HepG2 (cell line): ENCODE results near the gene PLIN5. TPM values are rescaled to one million over a fixed set of nuclear protein-coding genes. Genes with fewer than 3 reads are reported as not detected.
A peak's percentile ranks its signal among the peaks of the same experiment; 100 is the strongest.

Source experiments
- ARNT ChIP-seq: fragments of 450-650 bp; IDR thresholded peaks from 2 replicates; pipeline ENCODE4 v1.6.1; 2017
- ESRRA ChIP-seq: sonication (generic); formaldehyde crosslinking; IDR thresholded peaks from 2 replicates; pipeline ENCODE4 v1.5.1; 2020; ENCODE audit warnings: mild to moderate bottlenecking, low read depth, missing genetic modification reagents
- MBNL3 ChIP-seq: fragments of 250-450 bp; sonication (Bioruptor Pico); conservative IDR thresholded peaks from 2 replicates; pipeline ENCODE4 v1.8.0; 2022; ENCODE audit warnings: mild to moderate bottlenecking, inconsistent platforms
- MYC ChIP-seq: sonication (generic); formaldehyde crosslinking; IDR thresholded peaks from 2 replicates; pipeline ENCODE4 v1.9.0; 2021; ENCODE audit warnings: missing genetic modification reagents, borderline replicate concordance
- NBN ChIP-seq: fragments of 450-650 bp; conservative IDR thresholded peaks from 2 replicates; pipeline ENCODE4 v1.6.1; 2017
- NFE2L1 ChIP-seq: sonication (generic); formaldehyde crosslinking; IDR thresholded peaks from 2 replicates; pipeline ENCODE4 v1.4.0; 2020; ENCODE audit warnings: missing genetic modification reagents, mild to moderate bottlenecking, borderline replicate concordance
- RFXAP ChIP-seq: sonication (generic); formaldehyde crosslinking; IDR thresholded peaks from 2 replicates; pipeline ENCODE4 v1.4.0; 2020; ENCODE audit warnings: missing genetic modification reagents, borderline replicate concordance
- SALL1 ChIP-seq: sonication (generic); formaldehyde crosslinking; IDR thresholded peaks from 2 replicates; pipeline ENCODE4 v1.8.0; 2022; ENCODE audit warnings: mild to moderate bottlenecking, missing genetic modification reagents
- SATB2 ChIP-seq: sonication (generic); formaldehyde crosslinking; IDR thresholded peaks from 2 replicates; pipeline ENCODE4 v1.5.0; 2020; ENCODE audit warnings: missing genetic modification reagents
- SMAD3 ChIP-seq: sonication (generic); formaldehyde crosslinking; IDR thresholded peaks from 2 replicates; pipeline ENCODE4 v1.4.0; 2020; ENCODE audit warnings: missing genetic modification reagents
- SMARCE1 ChIP-seq: fragments of 450-650 bp; IDR thresholded peaks from 2 replicates; pipeline ENCODE4 v1.6.1; 2017; ENCODE audit warnings: borderline replicate concordance
- SRSF4 ChIP-seq: fragments of 200-400 bp; formaldehyde crosslinking; IDR thresholded peaks from one replicate; pipeline ENCODE4 v1.6.1; 2018; ENCODE audit warnings: mild to moderate bottlenecking, low read depth, low read length, moderate library complexity; ENCODE audit not compliant: poor library complexity, severe bottlenecking
- TCF12 ChIP-seq, 2 experiments: fragments of 450-650 bp in 1 of 2; sonication (generic) in 1 of 2; formaldehyde crosslinking in 1 of 2; IDR thresholded peaks; 2 replicates each; pipeline versions ENCODE4 v1.6.1 to v1.8.0; 2017 to 2022; ENCODE audit warnings: antibody characterized with exemption in 1 of 2, mild to moderate bottlenecking in 1 of 2, missing genetic modification reagents in 1 of 2, moderate library complexity in 1 of 2
- ZFP36 ChIP-seq: fragments of 150-350 bp; IDR thresholded peaks from 2 replicates; pipeline ENCODE4 v1.6.1; 2018; ENCODE audit warnings: borderline replicate concordance, low read length, low read depth; ENCODE audit not compliant: partially characterized antibody
- ZNF232 ChIP-seq: sonication (generic); formaldehyde crosslinking; IDR thresholded peaks from 2 replicates; pipeline ENCODE4 v1.4.0; 2020; ENCODE audit warnings: missing genetic modification reagents, borderline replicate concordance
- ZNF569 ChIP-seq: sonication (generic); formaldehyde crosslinking; IDR thresholded peaks from 2 replicates; pipeline ENCODE4 v1.5.0; 2020; ENCODE audit warnings: mild to moderate bottlenecking, missing genetic modification reagents, moderate library complexity, borderline replicate concordance
- ZNF674 ChIP-seq: sonication (generic); formaldehyde crosslinking; IDR thresholded peaks from 2 replicates; pipeline ENCODE4 v1.5.0; 2020; ENCODE audit warnings: low read depth, mild to moderate bottlenecking, missing genetic modification reagents
- ZNF883 ChIP-seq: sonication (generic); formaldehyde crosslinking; IDR thresholded peaks from 2 replicates; pipeline ENCODE4 v1.5.1; 2020; ENCODE audit warnings: mild to moderate bottlenecking, missing genetic modification reagents; ENCODE audit errors: not compliant biosample characterization
- polyA plus RNA-seq, 8 experiments: library from polyadenylated mRNA; depleted of rRNA in 3 of 8; stranded (reverse) in 7 of 8; unstranded in 1 of 8; fragments of >200 nt; fragmentation: Illumina TruSeq in 4 of 8; extraction: Trizol in 4 of 8; gene quantifications; 2 replicates each; pipeline versions ENCODE4 v1.2.1 to v1.2.3, GENCODE V29; 2011 to 2016; ENCODE audit warnings: low read depth in 4 of 8, missing spikeins in 1 of 8, mixed read lengths in 1 of 8; ENCODE audit not compliant: insufficient read depth in 1 of 8
- total RNA-seq, 5 experiments: library from RNA; depleted of rRNA; stranded (reverse); fragments of >200 nt; fragmentation: Illumina TruSeq; extraction: Trizol; gene quantifications; 2 replicates each; pipeline ENCODE4 v1.2.3, GENCODE V29; 2016; ENCODE audit warnings: low read depth in 1 of 5
- TF ChIP-seq, protein P1 (sequence below), 2 experiments: sonication (generic) in 1 of 2; formaldehyde crosslinking in 1 of 2; IDR thresholded peaks; 2 replicates each; pipeline versions ENCODE4 v1.4.0 to v1.6.1; 2018 to 2020; ENCODE audit warnings: missing genetic modification reagents in 2 of 2, borderline replicate concordance in 1 of 2, low read depth in 1 of 2, mild to moderate bottlenecking in 1 of 2, missing biosample characterization in 1 of 2
- TF ChIP-seq, protein P2 (sequence below): sonication (generic); formaldehyde crosslinking; IDR thresholded peaks from 2 replicates; pipeline ENCODE4 v1.4.0; 2020; ENCODE audit warnings: missing genetic modification reagents, borderline replicate concordance
- TF ChIP-seq, protein P3 (sequence below): sonication (generic); formaldehyde crosslinking; IDR thresholded peaks from 2 replicates; pipeline ENCODE4 v1.4.0; 2020; ENCODE audit warnings: missing genetic modification reagents, borderline replicate concordance

PLIN5 gene
- total and polyA plus RNA-seq, 2 of the 13 experiments (the other 11 are each of a cell fraction or from before 2014, with no cell fraction given), result 1.8 to 4.8 TPM

DNA sequence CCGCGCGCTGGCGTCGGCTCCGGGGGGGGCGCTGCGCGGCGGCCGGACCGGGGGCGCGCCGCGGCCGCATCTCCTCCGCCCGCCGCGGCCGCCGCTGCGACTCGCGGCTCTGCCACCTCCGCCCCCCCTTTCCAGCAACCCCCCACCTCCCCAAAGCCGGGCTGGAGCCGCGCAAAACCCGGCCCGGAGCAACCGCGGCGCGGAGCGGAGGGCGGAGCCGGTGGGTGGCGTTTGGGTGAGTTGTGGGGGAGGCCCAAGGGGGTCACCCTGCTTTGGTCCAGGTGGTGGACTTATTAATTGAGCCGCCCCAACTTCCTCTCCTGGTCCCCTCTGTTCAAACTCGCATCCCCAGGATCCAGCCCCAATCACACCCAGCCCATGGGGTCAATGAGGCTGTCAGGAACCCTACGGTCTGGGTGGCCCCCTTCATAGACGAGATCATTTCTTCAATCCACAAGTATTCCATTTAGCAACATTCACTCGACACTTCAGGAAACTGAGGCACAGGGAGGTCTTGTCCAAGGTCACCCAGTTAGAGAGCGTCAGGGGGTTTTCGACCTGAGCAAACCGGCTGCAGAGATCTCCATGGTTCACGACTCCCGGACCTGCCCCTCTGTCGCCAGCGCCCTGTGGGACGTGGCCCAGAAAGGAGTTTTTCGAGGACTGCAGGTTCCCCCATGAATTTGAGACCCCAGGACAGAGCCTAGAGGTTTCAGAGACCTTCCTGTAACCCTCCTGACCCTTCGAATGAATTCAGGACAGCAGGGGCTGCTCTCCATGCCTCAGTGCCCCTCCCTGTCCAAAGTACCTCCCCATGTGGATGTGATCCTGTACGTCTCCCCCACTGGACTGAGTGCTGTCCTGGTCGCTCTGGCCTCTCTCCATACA lies 46.9 kb upstream of the PLIN5 start (continued):
- TF ChIP-seq, protein P1, sequence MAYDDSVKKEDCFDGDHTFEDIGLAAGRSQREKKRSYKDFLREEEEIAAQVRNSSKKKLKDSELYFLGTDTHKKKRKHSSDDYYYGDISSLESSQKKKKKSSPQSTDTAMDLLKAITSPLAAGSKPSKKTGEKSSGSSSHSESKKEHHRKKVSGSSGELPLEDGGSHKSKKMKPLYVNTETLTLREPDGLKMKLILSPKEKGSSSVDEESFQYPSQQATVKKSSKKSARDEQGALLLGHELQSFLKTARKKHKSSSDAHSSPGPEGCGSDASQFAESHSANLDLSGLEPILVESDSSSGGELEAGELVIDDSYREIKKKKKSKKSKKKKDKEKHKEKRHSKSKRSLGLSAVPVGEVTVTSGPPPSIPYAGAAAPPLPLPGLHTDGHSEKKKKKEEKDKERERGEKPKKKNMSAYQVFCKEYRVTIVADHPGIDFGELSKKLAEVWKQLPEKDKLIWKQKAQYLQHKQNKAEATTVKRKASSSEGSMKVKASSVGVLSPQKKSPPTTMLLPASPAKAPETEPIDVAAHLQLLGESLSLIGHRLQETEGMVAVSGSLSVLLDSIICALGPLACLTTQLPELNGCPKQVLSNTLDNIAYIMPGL (CRISPR knock-in tag; IDR thresholded peaks at IDR 0.05; ENCODE audit: borderline replicate concordance in 1 of 2, low read depth in 1 of 2), result peak in 1 of 2 experiments; percentile 51; a peak in 1 of 4 replicates
- peak; percentile 35; the same call in 1 of the 2 replicates for TF ChIP-seq MYC (CRISPR knock-in tag)
- no peak for TF ChIP-seq SMAD3
- TF ChIP-seq ARNT, result no peak
- TF ChIP-seq ZNF674 (CRISPR knock-in tag), result no peak
- TF ChIP-seq, protein P2, sequence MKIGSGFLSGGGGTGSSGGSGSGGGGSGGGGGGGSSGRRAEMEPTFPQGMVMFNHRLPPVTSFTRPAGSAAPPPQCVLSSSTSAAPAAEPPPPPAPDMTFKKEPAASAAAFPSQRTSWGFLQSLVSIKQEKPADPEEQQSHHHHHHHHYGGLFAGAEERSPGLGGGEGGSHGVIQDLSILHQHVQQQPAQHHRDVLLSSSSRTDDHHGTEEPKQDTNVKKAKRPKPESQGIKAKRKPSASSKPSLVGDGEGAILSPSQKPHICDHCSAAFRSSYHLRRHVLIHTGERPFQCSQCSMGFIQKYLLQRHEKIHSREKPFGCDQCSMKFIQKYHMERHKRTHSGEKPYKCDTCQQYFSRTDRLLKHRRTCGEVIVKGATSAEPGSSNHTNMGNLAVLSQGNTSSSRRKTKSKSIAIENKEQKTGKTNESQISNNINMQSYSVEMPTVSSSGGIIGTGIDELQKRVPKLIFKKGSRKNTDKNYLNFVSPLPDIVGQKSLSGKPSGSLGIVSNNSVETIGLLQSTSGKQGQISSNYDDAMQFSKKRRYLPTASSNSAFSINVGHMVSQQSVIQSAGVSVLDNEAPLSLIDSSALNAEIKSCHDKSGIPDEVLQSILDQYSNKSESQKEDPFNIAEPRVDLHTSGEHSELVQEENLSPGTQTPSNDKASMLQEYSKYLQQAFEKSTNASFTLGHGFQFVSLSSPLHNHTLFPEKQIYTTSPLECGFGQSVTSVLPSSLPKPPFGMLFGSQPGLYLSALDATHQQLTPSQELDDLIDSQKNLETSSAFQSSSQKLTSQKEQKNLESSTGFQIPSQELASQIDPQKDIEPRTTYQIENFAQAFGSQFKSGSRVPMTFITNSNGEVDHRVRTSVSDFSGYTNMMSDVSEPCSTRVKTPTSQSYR (CRISPR knock-in tag), result peak; percentile 55; the same call in 1 of the 2 replicates
- TF ChIP-seq, protein P3, sequence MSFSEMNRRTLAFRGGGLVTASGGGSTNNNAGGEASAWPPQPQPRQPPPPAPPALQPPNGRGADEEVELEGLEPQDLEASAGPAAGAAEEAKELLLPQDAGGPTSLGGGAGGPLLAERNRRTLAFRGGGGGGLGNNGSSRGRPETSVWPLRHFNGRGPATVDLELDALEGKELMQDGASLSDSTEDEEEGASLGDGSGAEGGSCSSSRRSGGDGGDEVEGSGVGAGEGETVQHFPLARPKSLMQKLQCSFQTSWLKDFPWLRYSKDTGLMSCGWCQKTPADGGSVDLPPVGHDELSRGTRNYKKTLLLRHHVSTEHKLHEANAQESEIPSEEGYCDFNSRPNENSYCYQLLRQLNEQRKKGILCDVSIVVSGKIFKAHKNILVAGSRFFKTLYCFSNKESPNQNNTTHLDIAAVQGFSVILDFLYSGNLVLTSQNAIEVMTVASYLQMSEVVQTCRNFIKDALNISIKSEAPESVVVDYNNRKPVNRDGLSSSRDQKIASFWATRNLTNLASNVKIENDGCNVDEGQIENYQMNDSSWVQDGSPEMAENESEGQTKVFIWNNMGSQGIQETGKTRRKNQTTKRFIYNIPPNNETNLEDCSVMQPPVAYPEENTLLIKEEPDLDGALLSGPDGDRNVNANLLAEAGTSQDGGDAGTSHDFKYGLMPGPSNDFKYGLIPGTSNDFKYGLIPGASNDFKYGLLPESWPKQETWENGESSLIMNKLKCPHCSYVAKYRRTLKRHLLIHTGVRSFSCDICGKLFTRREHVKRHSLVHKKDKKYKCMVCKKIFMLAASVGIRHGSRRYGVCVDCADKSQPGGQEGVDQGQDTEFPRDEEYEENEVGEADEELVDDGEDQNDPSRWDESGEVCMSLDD, result no peak; the same call in 1 of the 2 replicates
- no peak for TF ChIP-seq TCF12 (IDR thresholded peaks at IDR 0.05)
- TF ChIP-seq TCF12 (CRISPR knock-in tag; IDR thresholded peaks at IDR 0.05), result 0 out of 2 replicates have a peak, but pooled peaks have one; percentile 26
- no peak for TF ChIP-seq NFE2L1 (CRISPR knock-in tag)
- peak; percentile 6; the same call in 1 of the 2 replicates for TF ChIP-seq SALL1 (CRISPR knock-in tag)
- no peak for TF ChIP-seq SMARCE1
- no peak for TF ChIP-seq ZNF569
- no peak for TF ChIP-seq MBNL3
- no peak for TF ChIP-seq ZFP36
- TF ChIP-seq SATB2, result no peak
- 0 out of 2 replicates have a peak, but pooled peaks have one; percentile 60 for TF ChIP-seq ZNF232 (CRISPR knock-in tag)
- TF ChIP-seq ESRRA, result no peak
- TF ChIP-seq ZNF883, result no peak
- 0 out of 2 replicates have a peak, but pooled peaks have one; percentile 43 for TF ChIP-seq RFXAP
- TF ChIP-seq NBN, result no peak
- no peak for TF ChIP-seq SRSF4
